Glomerular visceral epithelial cell (primary cell): ENCODE data around the gene PIP5K1B.

ENCODE experiments used
- DNase-seq: peaks from one replicate; pipeline ENCODE4 v3.0.0-alpha.2; 2016; ENCODE audit errors: extremely low spot score

Gene PIP5K1B

GRCh38 chr9:68951879-68952659, 247.0 kb downstream of the PIP5K1B start:
- no peak for DNase-seq

DNA sequence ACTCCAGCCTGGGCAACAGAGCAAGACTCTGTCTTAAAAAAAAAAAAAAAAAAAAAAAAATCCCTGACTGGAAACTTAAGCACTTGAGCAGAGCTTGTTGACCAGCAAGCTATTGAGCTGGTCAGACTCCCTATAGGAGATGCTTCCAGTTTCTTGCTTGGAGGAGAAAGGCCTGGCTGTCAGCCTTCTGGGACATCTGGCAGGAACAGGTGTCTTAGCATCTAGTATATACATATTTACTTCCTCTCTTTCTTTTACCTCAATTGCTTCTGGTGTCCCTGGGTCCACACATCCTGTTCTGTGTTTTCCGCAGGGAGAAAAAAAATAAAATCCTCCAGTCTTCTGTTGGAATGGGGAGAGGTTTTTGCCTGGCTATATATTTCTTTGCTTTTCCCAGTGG, 248.7 kb downstream of the PIP5K1B start:
- no peak for DNase-seq

DNA sequence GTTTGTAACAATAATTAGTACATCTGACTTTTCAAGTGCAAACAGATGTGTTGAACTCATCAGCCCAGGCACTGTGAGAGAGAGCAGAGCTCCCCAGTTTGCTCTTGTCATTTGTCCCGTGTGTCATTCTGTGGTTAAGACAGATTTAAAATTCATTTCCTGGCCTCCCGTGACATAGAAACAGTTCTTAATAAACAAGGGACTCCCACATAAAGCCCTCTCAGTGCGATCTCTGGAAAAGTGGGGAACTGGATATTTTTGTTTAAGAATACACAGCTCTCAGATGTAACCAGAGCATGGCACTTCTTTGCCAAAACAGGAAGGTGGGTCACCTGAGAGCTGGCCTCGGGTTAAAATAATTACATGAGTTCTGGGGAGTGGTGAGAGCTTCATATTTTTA, 250.3 kb downstream of the PIP5K1B start:
- no peak for DNase-seq

- no peak for DNase-seq
Observed at GRCh38 chr9:68957479-68957878, 252.4 kb downstream of the PIP5K1B start.

DNA sequence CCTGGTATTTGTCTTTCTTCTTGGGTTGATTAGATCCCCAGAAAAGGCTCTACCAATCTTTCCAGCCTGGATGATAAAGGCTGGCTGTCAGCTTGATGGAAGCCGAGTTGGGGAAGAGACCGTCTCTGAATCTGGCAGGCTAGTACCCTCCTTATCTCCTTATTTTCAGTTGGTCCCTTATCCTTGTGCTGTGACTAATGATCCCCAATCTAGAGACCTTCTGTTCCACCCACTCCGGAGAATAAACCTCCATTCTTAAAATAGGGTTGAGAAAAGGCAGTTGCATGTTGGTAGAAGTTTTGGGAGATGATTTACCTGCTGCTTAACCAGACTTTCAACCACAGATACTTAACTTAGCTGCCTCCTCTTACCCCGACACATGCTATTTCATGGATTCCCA, 256.5 kb downstream of the PIP5K1B start:
- DNase-seq, result no peak

DNA sequence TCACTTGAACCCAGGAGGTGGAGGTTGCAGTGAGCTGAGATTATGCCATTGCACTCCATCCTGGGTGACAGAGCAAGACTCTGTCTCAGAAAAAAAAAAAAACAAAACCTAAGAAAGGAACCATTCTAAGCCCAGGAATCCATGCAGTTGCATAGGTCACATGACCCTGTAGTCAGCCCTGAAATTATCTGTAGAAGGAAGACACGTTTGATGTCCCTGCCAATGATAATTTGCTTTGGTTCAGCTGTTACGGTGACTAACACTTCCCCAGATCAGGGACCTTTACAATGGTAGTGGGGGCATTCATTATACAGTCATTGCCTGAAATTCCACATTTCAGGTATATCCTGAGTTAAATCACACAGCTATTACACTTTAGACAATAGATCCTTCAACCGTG, 258.4 kb downstream of the PIP5K1B start:
- DNase-seq, result no peak

DNA sequence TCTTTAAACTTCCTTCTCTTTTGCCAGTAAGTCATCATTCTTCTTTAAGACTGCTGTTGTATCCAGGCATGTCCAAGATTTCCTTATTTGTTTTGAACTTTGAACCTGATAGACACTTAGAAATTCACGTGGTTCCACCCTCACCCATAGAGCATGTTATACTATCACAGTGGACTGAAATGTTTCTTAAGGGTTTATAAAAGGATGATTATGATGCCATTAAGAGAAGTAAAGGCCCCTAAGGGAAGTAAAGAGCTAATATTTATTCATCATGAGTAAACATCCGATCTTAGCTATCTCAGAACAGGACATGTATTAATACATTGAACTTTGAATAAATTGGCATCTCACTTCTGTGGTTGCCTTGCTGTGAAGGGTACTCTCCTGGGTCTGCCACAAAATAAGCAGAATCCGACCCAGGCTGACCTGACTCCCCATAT, 259.1 kb downstream of the PIP5K1B start:
- DNase-seq, result no peak

DNA sequence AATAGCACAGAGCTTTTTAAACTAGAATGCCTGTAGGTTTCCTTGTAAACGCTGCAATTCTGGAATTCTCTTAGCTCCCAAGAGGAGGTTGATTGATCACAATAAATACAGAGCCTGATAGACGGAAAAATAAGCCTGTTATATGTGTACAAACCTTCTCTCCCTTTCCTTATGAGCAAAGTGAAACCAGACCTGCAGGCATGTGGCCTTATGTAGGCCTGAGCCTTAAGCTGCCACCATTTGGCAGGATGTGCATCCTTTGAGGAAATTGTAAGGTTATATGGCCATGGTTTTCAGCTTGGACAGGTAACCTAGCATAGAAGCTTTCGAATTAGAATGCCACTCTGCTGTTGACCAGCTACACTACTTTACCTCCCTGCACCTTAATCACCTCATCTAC, 259.7 kb downstream of the PIP5K1B start:
- no peak for DNase-seq

GRCh38 chr9:68966496-68966944, 261.5 kb downstream of the PIP5K1B start:
- DNase-seq, result no peak

DNA sequence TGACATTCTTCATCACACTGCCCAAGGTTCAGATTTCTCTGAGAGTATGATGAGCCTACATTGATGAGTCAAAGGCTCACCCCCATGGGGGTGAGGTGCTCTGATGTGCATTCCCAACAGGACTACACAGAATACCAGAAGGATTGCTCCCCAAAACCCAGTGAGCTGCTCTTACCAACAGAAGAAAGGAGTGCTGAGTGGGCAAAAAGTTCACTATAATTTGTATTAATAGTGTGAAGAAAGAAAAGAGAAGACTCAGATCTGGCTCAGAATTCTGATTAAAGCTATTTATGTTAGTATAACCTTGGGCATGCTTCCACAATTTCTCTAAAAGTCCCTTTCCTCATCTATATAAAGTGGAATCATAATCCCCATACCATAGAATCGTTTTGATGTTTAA, 262.8 kb downstream of the PIP5K1B start:
- DNase-seq, result no peak

GRCh38 chr9:68969538-68969937, 264.5 kb downstream of the PIP5K1B start:
- no peak for DNase-seq

- DNase-seq, result no peak
Observed at GRCh38 chr9:68970151-68970550, 265.1 kb downstream of the PIP5K1B start.

- DNase-seq, result no peak
Observed at GRCh38 chr9:68973619-68974018, 268.6 kb downstream of the PIP5K1B start.

DNA sequence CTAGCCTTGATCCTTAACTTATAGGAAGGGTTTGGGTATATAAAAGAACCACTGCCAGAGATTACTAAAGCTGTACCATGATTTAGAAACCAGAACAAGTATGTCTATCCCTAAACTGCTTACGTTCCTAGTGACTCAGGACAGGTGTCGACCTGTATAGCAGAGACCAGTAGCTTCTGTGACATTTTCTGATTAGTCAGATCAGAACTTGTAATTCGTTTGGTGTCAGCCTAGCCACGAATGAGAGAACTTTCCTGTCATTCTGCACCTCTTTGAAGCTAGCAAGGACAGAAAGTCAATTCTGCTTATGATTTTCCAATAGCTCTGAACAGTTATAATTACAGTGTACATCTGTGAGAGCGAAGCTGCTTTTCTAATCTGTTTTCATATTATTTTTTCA, 269.4 kb downstream of the PIP5K1B start:
- no peak for DNase-seq

GRCh38 chr9:68974901-68975300, 269.9 kb downstream of the PIP5K1B start:
- no peak for DNase-seq

DNA sequence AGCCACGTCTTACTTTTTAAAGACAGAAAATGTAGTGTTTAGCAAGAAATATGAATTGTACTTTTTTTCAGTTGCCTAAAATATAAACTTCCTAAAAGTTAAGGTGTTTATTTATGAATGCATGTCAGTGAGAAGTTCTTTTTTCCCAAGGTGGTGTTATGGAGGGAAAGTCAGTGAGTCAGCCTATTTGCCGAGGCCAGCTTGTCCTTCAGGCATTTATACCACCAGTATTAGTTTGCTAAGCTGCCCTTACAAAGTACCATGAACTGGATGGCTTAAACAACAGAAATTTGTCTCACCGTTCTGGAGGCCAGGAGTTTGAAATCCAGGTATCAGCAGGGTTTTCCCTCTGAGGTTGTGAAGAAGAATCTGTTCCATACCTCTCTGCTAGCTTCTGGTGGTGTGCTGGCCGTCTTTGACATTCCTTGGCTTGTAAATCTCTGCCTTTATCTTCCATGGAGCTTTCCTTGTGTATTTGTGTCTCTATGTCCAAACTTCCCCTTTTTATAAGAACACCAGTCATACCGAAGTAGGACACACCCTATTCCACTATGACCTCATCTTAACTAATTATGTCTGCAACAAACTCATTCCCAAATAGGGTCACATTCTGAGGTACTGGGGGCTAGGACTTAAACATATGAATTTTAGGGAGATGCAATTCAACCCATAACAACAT, 270.5 kb downstream of the PIP5K1B start:
- DNase-seq, result no peak

- no peak for DNase-seq
Observed at GRCh38 chr9:68978066-68978465, 273.0 kb downstream of the PIP5K1B start.

GRCh38 chr9:68978501-68978900, 273.5 kb downstream of the PIP5K1B start:
- DNase-seq, result no peak

DNA sequence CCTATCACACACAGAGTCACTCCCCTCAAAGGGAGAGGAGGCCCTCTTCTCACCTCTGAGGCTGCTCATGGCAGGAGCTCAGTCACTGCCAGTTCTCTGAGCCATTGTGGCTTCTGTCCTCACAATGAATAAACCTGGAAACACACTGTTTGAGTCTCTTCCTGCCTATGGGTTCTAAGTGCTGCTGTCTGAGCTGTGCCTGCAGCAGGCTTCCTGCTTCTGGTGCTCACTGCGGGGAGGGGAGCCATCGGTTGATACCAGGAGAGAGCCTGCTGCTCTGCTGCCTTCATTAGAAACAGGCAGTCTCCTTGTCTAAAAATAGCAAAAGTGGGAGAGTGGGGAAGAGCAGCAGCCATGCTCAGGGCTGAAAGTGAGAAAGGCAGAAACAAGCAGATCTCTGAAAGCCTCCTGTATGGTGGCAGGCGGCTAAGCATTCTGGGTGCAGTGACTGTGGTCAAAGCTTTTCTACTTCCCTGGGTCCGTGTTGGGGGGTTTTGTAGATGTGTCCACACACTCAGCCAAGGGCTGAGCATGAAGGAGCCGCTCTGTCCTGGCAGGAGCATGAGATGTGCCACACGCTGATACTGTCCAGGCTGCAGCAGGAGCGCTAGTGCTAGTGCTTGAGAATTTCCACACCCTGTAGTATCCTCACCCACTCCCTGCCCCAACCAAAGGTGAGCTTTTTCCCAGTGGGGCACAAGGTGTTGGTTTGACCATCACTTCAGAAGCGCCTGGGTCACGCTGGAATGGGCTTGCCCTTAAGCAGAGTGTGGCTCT, 274.7 kb downstream of the PIP5K1B start:
- no peak for DNase-seq

- DNase-seq, result no peak
Observed at GRCh38 chr9:68980341-68980914, 275.4 kb downstream of the PIP5K1B start.

- peak; percentile 12 for DNase-seq
Observed at GRCh38 chr9:68981789-68982188, 276.7 kb downstream of the PIP5K1B start.

DNA sequence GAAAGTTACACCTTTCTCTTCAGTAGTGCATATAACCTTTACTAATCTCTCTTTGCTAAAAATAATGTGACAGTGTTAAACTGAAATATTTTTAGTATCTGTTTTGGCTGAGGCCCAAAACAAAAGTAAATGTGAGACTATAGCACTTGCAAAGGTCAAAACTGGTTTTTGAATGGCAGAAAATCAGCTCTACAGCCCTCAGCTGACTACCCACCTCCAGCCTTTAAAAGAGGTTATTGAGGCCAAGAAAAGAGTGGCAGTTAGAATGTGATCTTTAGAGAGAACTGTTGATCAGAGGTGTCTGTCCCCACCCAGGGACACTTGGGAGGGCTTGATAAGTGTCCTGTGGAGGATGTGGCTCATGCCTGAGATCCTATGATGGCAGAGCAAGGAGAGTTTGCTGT, 278.0 kb downstream of the PIP5K1B start:
- DNase-seq, result no peak
